HPDE6-E6E7 (cell line): ENCODE results near the gene MCF2L.
"Not testable (repeated sequence)": the region's sequence is repeated elsewhere in the genome, so short reads cannot be mapped to it uniquely, and the experiment has no call there.

Experiments used
- DNase-seq: peaks from one replicate; pipeline ENCODE4 v3.0.0; 2011; ENCODE audit warnings: missing footprints; ENCODE audit errors: extremely low spot score

The MCF2L gene

DNA sequence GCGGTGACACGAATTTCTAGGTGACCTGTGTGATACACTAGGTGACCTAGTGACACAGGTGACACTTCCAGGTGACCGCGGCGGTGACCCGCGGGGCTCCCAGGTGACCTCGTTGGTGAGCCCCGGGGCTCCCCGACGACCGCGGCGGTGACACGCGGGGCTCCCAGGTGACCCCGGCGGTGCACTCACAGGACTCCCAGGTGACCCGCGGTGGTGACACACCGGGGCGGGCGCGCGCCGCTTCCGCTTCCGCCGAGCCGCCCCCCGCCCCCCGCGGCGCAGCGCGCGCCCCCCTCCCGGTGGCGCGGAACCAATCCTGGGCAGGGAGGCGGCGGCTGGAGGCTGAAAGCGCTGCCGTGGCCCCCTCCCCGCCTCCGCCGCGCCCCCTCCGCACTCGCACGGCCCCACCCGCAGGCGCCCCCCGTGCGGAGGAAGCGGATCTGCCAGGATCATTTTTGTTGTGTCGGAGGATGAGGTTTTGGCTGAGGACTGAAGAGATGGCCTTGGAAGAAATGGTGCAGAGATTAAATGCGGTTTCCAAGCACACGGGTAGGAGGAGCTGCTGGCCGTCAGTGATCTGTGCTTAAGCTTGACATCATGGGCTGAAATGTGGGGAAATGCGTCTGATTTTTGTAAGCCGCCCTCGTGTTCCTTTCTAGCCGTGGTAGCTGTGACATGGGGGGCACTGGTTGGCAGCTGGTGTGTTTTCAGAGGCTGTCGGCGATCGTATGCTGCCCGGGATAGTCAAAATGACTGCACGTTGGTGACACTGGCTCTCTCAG is at the start of gene MCF2L:
Gene MCF2L (plus strand): TSS at position 305 of the 782 bp plus-strand sequence. CDS start 166 bp downstream, at position 471.
- DNase-seq = no peak

- no peak for DNase-seq
Measured at GRCh38 chr13:112923962-112924361, 45.1 kb upstream of the MCF2L start.

- DNase-seq = no peak
Measured at GRCh38 chr13:112924365-112924764, 44.6 kb upstream of the MCF2L start.

GRCh38 chr13:112926003-112926402 is 43.0 kb upstream of the MCF2L start:
- no peak for DNase-seq

- no peak for DNase-seq
Measured at GRCh38 chr13:112926993-112927392, 42.0 kb upstream of the MCF2L start.

DNA sequence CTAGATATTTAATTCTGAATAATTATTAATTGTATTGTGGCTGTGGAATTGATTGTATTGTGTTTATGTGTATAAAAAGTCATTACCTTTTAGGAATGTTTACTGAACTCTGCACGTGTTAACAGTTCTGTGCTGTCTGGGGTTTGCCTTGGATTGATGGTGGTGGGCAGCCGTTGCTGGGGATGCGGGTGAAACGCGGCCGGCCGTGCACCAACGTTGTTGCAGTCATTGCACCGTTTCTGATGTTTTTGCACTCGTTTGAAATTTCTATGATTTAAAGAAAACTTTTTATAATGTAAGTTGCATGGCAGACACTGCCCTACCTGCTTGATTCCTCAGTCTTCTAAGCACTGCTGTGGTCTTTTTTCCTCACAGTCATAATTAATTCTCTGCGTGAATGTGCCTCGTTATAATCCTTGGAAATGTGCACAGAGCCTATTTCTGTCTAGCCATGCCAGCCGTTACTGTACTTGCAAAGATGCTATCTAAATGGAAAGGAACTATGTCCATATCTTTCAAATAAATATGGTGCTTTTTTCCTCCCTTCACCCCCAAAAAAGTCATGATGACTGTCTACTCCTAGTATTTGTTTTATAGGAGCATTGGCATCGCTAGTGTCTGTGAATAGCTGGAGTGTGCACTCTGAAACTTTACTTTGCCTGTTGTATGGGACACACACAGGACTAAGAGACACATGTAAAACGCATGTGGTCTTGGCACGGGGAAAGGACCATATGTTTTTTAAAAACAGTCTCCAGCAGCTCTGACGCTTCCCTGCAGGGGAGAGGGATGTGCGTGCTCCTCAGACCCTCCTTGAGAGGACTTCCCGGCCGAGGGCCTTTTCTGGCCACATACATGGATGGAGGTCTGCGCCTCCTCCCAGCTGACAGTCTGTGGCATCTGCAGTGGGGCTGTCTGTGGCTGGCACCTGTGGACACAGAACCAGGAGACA is 40.7 kb upstream of the MCF2L start:
- DNase-seq = no peak

DNA sequence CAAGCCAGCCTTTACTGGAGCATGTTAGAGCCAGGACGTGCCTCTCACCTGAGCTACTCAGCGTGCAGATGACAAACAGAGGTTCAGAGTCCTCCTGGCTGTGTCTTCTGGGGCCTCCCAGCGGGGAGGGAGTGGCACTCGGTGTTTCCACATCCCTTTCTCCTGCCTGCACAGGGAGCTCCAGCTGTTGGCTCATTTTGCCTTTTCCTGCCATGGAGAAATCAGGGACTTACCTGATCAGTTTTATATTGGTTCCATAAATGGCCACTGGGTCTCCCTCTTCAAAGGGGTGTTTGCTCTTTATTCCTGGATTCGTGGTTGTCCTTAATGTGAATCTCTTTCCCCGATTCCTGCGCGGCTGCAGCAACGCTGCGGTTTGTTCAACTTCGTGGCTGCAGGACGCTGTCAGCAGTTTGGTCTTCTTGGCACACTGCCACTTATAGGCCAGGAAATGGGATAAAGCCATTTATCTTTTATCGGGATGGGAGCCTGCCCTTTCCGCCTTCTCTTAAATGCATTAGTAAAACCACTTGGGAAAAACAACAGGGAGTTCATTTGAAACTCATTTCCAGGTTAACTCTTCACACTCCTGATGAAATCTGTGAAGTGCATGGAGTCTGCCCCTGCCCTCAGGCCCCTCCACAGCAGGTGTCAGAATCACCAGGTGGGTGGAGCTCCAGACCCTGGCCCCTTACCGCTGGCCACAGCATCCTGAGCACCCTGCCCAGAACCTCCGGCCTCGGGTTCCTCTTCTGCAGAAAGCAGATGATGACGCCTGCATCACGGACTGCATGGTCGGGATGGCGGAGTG is 39.8 kb upstream of the MCF2L start:
- no peak for DNase-seq

DNA sequence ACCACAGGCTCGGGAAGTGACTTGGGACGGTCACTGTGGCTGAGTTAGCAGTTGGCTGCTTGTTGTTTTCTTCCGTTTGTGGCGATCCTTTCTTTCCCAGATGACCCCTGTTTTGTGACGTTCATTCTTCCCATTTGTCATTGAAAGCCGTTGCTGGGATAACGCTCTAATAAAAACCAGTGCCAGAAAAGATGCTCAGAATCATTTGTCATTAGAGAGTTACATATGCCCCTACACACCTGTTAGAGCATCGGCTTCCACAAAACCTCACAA is 39.3 kb upstream of the MCF2L start:
- no peak for DNase-seq

DNA sequence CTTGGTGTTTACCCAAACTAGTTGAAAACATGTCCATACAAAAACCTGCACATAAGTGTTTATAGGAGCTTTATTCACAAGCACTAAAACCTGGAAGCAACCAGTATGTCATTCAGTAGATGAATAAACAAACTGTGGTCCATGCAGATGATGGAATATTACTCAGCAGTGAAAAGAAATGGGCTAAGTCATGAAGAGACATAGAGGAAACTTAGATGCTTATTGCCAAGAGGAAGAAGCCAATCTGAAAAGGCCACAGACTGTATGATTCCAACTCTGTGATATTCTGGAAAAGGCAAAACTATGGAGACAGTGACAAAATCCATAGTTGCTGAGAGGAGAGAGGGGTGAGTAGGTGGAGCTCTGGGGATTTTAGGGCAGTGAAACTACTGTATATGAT is 38.8 kb upstream of the MCF2L start:
- DNase-seq = no peak

DNA sequence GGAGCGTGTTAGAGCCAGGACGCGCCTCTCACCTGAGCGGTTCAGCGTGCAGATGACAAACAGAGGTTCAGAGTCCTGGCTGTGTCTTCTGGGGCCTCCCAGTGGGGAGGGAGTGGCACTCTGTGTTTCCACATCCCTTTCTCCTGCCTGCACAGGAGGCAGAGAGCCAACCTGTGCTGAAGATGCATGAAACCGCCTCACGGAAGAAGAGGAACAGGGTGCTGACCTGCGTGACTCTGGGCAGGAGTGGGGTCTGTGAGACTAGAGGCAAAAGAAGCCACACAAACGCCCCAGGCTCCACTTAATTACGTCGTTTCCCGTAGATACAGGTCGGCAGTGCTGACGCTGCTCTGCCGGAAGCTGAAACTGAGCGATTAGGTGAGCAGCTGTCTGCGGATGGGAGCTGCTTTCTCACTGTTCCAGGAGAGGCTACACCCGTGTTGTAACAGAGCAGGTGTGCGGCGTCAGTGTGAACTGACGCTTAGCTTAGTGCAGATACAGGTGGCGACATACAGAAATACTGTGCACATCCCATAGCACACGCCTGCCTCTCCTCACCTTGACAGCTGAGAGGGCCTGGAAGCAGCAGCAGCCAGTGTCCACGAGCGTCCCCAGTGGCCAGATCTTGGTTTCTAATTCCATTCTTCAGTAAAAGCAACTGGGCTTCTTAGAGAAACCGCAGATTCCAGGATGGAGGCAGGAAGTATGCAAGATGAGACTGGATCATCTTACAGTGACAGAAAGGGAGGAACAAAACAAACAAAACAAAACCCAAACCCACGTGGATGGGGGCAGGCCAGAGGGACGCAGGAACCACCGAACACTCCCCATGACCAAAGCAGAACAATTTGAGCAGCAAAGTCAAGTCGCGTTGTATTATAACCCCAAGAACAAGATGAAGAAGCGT is 37.7 kb upstream of the MCF2L start:
- no peak for DNase-seq

DNA sequence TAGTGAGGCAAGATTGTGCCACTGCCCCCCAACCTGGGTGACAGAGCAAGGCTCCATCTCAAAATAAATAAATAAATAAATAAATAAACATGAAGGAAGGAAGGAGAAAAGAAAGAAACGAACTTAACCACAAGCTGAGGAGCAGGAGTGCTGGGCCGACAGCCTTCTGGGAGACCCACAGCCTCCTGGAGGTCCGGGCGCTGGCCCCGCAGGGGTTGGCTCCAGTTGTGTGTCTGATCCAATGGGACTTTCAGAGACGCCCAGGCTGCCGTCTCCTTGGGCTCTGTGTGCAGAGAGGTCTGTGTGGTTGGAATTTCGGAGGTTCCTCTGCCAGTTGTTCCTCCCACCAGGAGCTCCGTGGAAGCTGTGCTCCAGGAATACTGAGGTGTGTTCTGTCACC is 36.0 kb upstream of the MCF2L start:
- DNase-seq = no peak

- no peak for DNase-seq
Measured at GRCh38 chr13:112933649-112934048, 35.4 kb upstream of the MCF2L start.

DNA sequence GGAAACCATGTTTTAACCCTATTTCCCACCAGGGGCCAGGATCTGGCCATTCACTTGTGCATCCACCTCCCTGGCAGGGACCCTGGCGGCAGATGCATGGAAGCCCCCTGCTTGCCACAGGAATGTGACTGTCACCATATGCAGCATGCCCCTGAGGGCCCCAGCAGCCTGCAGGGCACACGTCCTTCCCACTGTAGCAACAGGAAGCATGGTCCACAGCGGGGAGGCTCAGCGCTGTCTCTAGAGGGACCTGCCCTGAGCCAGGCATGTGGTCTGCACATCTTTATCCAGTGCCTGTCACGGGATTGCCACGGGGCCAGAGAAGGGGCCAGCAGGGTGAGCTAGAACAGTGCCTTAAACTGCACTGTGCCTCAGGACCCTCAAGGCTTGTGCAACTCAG is 34.9 kb upstream of the MCF2L start:
- no peak for DNase-seq

- DNase-seq = no peak
Measured at GRCh38 chr13:112938680-112939079, 30.3 kb upstream of the MCF2L start.

- no peak for DNase-seq
Measured at GRCh38 chr13:112940236-112940635, 28.8 kb upstream of the MCF2L start.

GRCh38 chr13:112941349-112941748 is 27.7 kb upstream of the MCF2L start:
- no peak for DNase-seq

- not testable (repeated sequence) for DNase-seq
Measured at GRCh38 chr13:112941765-112942164, 27.2 kb upstream of the MCF2L start.

- peak; percentile 94 for DNase-seq
Measured at GRCh38 chr13:112942689-112943308, 26.2 kb upstream of the MCF2L start.

DNA sequence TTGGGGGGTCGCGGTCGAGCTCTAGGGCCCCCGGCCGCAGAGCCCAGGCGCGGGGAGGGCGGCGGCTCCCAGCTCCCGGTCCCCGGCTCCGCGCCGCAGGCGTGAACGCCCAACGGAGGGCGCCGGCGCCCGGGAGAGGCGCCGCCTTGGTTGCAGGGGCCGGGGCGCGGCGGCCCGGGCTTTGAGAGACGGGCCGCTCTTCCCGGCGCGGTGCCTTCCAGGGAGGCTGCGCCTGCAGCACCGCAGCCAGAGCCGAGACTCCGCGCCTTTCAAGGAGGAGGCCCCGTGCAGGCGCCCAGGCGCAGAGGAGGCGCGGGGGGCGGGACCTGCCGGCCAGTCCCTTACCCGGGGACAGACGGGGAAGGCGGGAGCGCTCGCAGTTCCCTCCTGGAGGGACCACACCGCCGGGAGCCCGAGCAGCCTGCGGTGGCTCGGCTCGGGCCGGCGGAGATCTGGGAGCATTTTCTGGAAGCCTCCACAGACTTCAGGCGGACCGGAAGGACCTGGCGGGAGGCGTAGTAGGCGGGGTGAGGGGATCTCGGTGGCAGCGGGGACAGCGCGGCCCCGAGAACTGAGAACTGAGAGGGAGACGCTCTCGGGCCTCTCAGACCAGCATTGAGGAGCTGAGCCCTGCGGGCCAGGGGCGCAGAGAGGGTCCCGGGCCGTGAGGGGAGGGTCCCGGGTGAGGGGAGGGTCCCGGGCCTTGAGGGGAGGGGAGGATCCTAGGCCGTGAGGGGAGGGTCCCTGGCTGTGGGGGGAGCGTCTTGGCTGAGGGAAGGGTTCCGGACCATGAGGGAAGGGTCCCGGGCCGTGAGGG is 25.5 kb upstream of the MCF2L start:
- DNase-seq = peak; percentile 11

GRCh38 chr13:112947796-112948195 is 21.2 kb upstream of the MCF2L start:
- DNase-seq = no peak
